Measurements from ENCODE around the gene TRAT1.
A peak's percentile ranks its signal among the peaks of the same experiment; 100 is the strongest.
"Not testable (repeated sequence)": the region's sequence is repeated elsewhere in the genome, so short reads cannot be mapped to it uniquely, and the experiment has no call there.

The TRAT1 gene, protein sequence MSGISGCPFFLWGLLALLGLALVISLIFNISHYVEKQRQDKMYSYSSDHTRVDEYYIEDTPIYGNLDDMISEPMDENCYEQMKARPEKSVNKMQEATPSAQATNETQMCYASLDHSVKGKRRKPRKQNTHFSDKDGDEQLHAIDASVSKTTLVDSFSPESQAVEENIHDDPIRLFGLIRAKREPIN

DNA sequence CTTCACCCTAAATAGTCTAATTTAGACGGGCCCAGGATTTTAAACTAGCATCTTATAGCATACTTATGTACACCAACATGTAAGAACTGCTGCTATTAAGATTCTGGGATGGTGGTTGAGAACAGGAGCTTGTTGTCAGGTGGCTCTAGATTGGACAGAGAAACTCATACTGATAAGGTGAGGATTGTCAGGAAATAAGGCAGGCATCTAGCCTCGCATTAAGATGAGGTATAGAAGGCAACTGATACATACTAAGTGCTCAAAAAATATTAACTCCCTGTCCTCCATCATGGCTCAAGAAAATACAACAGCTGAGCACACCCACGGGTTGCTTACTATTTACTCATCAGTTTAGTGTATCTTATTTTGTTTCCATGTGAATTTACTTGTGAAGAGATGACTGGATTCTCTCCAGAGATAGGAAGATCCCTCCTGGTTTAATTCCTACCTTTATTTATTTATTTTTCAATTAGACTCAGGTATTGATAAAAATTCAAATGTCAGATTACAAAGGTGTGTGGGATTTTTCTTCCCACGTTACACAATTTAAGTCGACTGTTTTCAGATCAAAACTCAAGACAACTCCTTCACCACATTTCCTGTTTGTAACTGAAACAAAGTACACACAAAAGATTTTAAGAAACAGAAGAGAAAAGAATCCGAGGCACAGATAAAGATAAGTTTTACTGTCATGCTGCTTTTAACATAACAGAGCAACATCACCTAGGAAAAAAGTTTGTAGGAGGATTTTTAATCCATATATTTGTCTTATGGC is at the start of gene TRAT1:
TSS of gene TRAT1 (plus strand) at position 664 of the 775 bp plus-strand sequence. CDS start 142 bp downstream, outside the sequence.
- DNase-seq: no peak

DNA sequence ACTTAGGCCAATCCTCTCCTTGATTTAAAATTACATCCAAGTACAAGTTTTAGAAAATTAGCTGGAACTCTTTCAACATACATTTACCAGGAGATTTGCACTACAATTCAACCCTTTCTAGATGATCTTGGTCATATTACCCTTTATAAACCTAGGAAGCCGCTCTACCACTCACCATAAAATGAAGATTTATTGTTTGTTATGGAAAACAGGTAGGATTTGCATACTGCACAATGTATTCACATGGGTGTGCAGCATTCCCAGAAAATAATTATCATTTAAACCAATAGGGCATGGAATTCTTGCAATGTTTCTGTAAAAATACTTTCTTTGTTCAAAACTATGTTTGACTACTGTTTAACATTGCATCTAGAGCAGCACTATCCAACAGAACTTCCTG is 46.9 kb upstream of the TRAT1 start:
- no peak for DNase-seq

DNA sequence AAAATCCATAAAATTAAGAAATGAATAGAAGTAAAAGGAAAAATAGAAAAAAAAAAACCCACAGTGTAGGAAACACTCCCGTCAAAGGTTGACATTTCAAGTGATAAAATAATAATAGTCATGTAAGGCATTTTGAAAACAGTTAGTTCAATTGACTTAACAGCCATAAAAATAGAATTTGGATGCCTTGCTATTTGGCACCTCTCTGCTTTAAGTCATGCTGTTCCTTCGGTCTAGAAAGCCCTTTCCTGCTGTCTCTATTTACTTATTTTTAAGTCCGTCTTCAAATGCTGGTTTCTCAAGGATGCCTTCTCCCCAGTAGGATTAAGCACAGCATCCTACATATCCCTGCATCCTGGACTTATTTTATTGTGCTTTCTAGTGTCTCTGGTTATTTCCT is 43.1 kb upstream of the TRAT1 start:
- no peak for DNase-seq

DNA sequence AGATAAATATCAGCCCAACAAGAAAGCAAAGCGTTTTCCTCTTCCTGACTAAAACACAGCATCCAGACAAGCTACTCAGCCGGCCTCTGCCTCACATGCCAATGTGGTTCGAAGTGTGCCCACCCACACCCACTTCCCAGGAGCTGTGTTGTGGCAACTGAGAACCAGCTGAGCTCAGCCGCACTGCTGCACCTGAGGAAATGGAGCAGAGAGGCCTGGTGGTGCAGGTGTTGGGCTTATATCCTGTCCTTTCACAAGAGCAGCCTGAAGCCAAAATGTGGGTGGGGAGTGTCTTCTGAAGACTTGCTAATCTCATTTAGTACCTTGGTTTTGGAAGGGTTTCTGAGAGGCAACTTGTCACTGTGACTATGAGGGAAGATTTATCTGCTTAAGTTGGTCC is 42.4 kb upstream of the TRAT1 start:
- DNase-seq: peak in 10 of 58 donors; percentile 0 to 37 (median 3)

DNA sequence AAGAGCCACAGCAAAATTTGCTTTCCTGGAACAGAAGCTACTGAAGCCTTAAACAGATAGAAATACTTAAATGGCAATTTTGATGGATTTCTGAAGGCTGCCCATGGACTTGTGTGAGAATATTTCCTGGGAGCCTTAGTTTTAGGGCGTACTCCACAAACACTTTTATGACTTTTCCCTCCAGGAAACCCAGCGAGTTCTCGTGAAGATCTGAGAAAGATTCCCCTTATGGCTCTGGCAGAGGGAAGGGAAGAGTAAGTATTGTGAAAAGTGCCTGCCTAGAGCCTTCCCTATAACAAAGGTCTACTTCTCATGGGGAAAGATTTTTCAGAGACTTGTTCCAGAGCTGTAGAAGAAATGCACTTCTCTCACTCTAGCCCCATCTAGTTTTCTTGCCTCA is 31.1 kb upstream of the TRAT1 start:
- no peak for DNase-seq

DNA sequence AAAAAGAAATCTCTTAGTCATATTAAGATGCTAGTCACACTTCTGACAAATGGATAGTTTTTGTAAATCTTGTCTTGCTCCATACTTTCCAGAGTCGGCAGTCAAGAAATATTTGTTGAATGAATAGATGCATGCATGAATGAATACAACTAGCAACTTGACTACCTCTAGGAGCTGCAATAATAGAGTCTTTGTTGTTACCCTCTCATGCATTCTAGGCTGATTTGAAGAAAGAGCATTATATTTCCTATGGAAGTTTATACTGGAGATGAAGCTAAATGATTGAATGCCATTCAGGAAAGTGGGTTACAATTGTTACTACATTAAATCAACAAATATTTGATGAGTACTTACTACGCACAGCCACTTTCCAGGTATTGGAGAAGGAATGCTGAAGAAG is 18.1 kb upstream of the TRAT1 start:
- no peak for DNase-seq

DNA sequence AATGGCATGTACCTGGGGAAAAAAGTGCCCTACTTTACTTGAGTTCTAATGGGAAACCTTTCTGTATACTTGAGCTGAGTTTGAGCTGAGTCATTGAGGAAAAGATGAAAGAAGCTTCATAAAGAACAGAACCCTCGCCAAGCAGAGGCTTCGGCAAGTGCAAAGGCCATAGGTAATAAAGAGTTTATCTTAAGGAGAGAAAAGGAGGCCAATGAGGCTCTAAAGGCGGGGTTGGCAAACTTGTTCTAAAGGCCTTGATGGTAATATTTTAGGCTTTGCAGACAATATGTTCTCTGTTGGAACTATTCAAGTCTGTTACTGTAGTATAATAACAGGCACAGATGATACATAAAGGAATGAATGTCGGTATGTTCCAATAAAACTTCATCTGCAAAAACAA is 17.6 kb upstream of the TRAT1 start:
- no peak for DNase-seq

DNA sequence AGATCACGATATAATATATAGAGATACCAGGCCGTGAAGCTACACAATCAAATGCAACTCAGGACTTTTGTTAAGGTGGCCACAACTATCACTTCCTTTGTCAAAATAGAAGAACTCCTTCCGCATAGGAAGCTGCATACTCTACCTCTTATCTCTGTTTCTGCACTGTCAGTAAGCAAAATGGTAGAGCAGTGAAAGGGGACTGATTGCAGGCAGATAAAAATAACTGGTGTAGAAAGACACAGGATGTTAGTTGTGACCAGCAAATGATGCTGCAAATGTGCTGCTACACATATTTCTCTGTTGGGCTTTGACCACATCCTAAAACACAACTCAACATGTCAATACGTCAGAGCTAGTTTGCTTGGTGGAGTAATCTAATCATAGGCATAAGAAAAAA is 16.3 kb upstream of the TRAT1 start:
- DNase-seq: no peak

DNA sequence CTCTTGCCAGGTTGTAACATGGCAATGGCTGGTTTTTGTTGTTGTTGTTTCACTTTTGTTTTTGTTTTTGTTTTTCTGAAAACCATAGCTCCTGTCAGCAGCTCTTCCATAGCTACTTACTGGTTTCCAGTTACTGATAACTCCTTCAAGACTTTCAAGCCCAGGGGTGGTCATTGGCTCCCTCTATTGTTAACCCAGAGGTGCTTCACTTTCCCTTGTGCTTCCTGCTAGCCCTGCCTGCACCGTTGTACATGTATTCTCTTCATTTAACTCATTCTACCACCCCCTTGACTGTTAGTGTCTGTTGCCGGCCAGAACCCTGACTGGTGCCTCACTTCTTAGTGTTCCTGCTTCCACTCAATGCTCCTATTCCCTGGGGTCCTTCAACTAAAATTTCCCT is 4.2 kb upstream of the TRAT1 start:
- DNase-seq: no peak

DNA sequence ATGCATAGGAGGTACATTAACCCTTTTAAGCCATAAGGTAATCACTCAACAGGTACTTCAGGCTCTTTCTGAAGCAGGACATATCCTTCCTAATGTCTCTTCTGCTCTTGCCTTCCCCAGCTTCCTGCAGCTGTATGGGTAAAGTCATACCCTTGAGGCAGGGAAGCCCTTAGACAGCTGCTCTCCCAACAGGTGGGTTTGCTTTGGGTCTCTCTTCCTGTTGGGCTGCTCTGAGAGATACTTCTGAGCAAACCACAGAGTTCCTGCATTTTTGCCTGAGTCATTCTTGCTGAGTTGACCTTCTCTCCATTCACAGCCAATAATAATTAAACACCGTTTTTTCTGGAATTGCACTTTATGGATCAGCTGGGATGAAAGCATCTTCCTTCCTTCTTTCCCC is 2.0 kb upstream of the TRAT1 start:
- DNase-seq: no peak

DNA sequence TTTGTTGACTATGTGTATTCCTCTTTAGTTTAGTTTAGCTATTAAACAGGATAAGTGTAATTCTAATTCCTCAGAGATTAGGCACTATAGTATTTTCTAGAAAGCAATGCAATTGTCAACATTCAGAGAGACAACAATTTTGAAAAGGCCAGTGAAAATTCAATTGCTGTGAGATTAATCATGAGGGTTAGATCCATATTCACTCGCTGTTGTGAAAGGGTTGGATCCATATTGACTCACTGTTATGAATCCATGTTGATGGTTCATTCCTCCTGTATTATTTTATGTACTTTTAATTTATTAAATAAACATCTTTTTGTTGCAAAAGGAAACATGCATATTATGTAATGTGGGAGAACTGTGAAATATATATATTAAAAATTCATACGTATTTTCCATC is 641 bp downstream of the TRAT1 start:
- DNase-seq: no peak

DNA sequence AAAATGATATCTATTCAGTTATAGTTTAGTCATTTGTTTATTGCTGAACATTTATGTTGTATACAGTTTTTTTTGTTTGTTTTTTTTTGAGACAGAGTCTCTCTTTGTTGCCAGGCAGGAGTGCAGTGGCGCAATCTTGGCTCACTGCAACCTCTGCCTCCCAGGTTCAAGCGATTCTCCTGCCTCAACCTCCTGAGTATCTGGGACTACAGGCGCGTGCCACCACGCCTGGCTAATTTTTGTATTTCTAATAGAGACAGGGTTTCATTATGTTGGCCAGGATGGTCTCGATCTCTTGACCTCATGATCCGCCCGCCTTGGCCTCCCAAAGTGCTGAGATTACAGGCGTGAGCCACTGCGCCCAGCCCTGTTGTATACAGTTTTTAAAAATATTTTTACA is 1.2 kb downstream of the TRAT1 start:
- DNase-seq: not testable (repeated sequence)

DNA sequence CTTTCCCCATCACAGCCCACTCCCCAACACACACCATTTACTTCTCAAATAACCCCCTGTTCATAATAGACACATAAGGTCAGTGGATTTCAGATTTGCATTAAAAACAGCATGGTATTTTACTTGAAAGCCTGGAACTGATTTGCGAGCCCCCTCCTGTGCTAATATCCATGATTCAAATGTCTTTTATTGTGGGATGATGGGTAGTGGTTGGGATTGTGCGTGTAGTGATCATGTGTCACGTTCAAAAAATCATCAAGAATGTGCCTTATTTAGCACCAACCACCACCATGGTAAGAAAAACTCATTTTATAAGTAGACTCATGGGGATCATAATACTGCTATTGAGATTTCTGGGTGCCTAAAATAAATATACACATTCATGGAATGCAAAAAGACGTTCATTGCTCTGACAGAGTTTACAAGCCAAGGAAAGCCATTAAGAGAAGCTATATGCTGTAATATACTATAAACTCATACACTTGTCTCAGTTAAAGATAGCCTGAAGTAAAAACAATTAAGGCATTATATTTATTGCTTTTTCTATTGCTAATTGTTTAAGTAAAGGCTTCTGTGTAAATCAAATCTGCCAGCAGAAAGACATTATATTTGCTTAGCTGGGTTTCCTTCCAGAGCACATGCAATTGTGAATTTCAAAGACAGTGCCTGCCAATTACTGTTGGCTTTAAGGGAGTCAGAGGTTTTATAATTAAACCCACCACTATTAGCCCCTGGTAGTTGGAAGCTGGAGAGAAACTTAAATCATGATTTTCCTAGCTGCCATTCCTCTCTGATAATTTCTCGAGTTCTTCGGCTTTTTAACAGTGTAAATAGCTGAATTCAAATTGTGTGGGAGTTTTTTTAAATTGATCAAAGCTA is 4.0 kb downstream of the TRAT1 start:
- DNase-seq: no peak

DNA sequence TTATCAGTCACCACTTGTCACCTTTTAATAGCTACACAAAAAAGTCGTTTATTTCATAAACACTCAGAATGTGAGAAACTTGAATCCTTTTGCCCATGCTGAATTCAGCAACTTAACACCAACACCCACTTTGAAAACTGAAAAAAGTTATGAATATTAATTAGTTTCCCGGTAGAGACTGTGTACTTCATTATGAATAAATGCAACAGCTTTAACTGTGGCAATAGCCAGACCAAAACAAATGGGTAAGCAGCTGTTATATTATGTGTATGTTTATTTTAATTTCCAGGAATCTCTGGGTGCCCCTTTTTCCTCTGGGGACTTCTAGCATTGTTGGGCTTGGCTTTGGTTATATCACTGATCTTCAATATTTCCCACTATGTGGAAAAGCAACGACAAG is 7.8 kb downstream of the TRAT1 start:
- no peak for DNase-seq

DNA sequence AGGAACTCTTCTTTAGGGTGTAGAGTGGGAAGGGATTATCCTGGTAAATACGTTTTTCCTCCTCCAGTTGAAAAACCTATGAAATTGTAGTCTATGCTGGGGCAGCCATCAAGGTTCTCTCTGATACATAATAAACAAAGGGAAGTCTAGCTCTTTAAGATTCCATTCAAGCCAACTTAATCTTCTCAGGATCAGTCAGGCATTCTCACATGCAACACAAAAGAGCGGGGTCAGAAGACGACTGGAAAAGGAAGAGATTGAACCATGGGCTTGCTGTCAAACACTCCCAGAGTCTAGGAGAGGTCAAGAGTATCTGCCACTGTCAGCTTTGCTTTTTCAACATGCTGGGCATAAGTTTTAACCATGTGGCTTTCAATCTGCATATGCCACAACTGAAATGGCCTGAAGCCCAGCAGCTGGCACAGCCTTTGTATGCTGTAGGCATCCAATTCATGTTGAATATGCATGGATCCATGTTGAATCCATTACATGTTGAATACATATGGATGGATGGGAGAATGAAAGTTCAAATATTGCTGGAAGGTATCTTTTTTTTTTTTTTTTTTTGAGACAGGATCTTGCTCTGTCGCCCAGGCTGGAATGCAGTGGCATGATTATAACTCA is 8.5 kb downstream of the TRAT1 start:
- DNase-seq: no peak

DNA sequence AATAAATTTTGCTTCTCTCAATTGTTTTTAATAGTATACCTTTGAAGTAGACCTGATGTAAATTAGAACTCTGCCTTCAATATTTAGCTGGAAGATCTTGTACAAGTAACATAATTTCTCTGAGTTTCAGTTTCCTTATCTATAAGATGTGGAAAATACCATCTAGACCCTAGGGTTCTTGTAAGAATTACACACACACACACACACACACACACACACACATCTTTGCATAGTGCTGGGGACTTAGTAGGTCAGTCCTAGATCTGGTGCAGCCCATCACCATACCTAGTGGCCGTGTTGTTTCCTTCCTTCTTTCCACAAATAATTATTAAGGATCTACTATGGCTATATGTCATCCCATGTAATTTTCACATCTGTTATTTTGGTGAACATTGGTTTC is 11.0 kb downstream of the TRAT1 start:
- no peak for DNase-seq

DNA sequence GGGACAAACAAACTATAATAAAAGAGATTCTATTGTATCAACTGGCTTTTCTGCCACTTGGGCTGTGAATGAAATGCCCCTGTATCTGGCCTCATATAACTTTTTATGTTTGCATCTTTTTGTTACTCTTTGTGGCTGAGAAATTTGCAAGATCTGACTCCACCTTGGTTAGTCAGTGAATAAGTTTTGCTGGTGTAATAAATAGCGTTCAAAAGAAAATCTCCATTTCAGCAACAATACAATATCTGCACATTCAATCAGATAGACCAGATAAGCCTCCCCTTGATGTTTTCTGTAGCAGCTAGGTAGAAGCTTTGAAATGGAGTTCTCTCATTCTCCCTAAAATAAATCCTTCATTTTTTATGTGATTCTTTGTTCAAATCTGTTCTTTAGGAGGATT is 12.0 kb downstream of the TRAT1 start:
- DNase-seq: no peak

DNA sequence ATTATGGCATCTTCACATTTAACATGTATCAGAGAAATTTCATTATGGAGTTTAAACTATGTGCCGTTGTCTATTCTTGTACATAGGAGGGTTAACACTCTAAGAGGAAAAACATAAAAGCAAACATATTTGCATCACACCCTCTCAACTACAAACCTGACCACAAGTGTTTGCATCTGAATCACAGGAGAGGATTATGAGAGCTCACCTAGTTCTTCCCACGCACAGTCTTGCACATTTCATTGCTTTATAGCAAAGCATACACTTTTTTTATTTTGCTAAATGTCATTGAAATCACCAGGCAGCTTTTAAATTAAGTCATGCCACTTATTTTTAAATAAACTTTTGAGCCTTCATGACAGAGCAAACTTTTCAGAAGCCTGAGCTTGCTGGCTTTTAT is 12.5 kb downstream of the TRAT1 start:
- no peak for DNase-seq

DNA sequence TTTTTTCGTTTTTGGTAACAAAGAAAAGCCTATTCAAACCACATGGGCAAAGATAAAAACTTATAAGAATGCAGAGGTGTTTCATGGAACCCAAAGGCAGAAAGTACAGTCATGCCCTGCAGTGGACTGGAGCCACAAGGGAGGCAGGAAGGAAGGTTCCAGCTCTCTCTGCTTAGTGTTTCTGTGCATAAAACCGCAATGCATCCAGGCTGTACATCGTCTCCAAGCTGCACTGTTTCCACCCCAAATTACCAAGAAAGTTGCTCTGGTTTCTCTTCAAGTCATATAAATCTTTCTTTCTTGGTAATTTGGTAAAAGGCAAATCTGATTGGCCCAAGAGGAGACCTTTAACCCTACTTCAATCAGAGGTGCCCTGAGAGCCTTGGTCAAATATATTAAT is 15.8 kb downstream of the TRAT1 start:
- DNase-seq: no peak

DNA sequence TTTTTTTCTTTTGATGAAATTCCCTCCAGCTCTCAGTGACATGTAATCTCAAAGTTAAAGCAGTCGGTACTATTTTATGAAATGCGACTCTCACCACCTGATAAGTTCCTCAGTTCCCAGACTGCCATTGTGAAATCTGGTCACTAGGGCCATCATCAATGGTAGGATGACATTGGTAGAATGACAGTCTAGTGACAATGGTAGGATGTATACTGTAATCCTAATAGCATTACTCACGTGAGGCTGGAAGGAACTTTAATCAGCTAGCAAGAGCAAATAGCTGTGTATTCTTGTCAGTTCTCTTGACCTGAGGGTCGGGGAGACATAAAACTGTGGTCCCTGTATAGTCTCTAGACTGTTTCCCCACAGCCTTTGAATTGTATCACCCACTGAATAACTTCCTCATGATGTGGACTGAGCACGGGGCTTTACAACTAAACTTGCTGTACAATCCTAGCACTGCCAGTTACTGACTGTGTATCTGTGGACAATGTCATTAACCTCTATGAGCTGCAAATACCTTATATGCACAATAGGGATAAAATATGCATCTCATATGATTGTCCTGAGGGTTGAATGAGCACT is 23.2 kb downstream of the TRAT1 start:
- DNase-seq: no peak

DNA sequence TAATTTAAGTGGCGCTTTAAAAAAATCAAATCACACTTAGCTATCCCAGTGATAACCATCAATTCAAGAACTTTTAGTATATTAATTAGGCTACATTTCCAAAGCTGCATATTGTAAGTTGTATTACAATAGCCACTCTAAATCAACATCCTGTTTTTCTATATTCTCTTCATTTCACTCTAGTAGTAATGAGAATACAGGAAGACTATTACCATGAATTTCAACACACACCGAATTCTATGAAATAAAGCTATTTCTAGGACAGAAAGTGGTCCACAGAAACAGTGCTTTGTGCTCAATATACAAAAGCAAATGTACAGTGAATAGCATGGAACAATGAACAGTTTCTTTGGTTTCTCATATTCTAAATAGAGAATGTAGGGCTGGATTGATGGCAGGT is 24.6 kb downstream of the TRAT1 start:
- DNase-seq: no peak

DNA sequence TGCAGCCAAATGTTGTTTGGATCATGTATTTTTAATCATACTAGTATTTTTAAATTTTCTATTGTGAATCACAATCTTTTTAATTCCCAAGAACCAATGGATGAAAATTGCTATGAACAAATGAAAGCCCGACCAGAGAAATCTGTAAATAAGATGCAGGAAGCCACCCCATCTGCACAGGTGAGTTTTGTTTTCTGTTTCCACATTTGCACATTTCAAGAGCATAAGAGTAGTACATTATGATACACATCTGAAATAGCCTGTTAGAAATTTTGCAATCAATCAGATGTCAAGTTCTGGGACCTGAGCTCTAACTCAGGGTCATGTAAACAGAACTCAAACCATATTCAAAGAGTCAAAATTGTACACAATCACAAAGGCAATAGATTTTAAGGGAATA is 26.5 kb downstream of the TRAT1 start:
- DNase-seq: no peak

All from anterior cingulate cortex (tissue), 58 donors.